PC-3 (cell line): Measurements from ENCODE around the gene PINLYP. TPM values are rescaled to one million over a fixed set of nuclear protein-coding genes. Genes with fewer than 3 reads are reported as not detected.

Experiments used
- ATAC-seq: fragments of 200-7000 bp; cut with Tn5 transposase; 2 replicates; pipeline ENCODE4 v1.9.1; 2020; ENCODE audit warnings: mild to moderate bottlenecking, moderate library complexity
- BruUV-seq: library from RNA; stranded (reverse); fragments of 400-500 nt; replicated peaks from 2 replicates; lab custom pipeline; 2021; lab: Mats Ljungman, UMichigan
- CTCF ChIA-PET: fragments of 300-600 bp; sonication (Branson Sonifier 250); formaldehyde crosslinking; loops from one replicate; lab custom pipeline; 2022; ENCODE audit warnings: antibody characterized with exemption; lab: Charles Lee
- POLR2A ChIA-PET: fragments of 300-600 bp; sonication (Branson Sonifier 250); formaldehyde crosslinking; loops from one replicate; lab custom pipeline; 2022; ENCODE audit warnings: antibody characterized with exemption; ENCODE audit not compliant: unreplicated experiment; lab: Charles Lee
- DNase-seq: peaks from one replicate; pipeline ENCODE4 v3.0.0-alpha.2; 2015
- H2AFZ ChIP-seq: fragments of 300-600 bp; sonication (generic); 2 replicates; pipeline ENCODE4 v1.6.0; 2016; ENCODE audit warnings: antibody characterized with exemption, low read length
- H3F3A ChIP-seq: fragments of 300-600 bp; sonication (generic); one replicate; pipeline ENCODE4 v1.6.0; 2017; ENCODE audit warnings: antibody characterized with exemption, low read length, control low read depth, mild to moderate bottlenecking; ENCODE audit not compliant: unreplicated experiment
- H3K27ac ChIP-seq: fragments of 300-600 bp; sonication (generic); 2 replicates; pipeline ENCODE4 v1.5.1; 2016; ENCODE audit warnings: mild to moderate bottlenecking, low read length
- H3K27me3 ChIP-seq: fragments of 300-600 bp; sonication (generic); 2 replicates; pipeline ENCODE4 v1.6.1; 2016; ENCODE audit warnings: low read length, mixed read lengths
- H3K36me3 ChIP-seq: fragments of 300-600 bp; sonication (generic); 2 replicates; pipeline ENCODE4 v1.6.1; 2016; ENCODE audit warnings: low read depth, mixed run types, low read length, mixed read lengths
- H3K4me1 ChIP-seq: fragments of 300-600 bp; sonication (generic); 2 replicates; pipeline ENCODE4 v1.5.1; 2016; ENCODE audit warnings: low read length; ENCODE audit not compliant: insufficient read depth
- H3K4me2 ChIP-seq: fragments of 300-600 bp; sonication (generic); 2 replicates; pipeline ENCODE4 v1.6.0; 2016; ENCODE audit warnings: low read length
- H3K4me3 ChIP-seq: fragments of 300-600 bp; sonication (generic); 2 replicates; pipeline ENCODE4 v1.5.1; 2016; ENCODE audit warnings: mild to moderate bottlenecking, low read length, mixed read lengths
- H3K79me2 ChIP-seq: fragments of 300-600 bp; sonication (generic); 2 replicates; pipeline ENCODE4 v1.6.1; 2017; ENCODE audit warnings: low read length, mixed read lengths
- H3K9ac ChIP-seq: fragments of 300-600 bp; sonication (generic); 2 replicates; pipeline ENCODE4 v1.6.0; 2016; ENCODE audit warnings: mild to moderate bottlenecking, low read length
- H3K9me2 ChIP-seq: fragments of 300-600 bp; sonication (generic); replicated peaks from 2 replicates; pipeline ENCODE4 v1.6.1; 2016; ENCODE audit warnings: mixed run types, low read length, mixed read lengths
- H3K9me3 ChIP-seq: fragments of 300-600 bp; sonication (generic); 2 replicates; pipeline ENCODE4 v1.6.1; 2016; ENCODE audit warnings: low read length, mixed read lengths
- H4K20me1 ChIP-seq: fragments of 300-600 bp; sonication (generic); 2 replicates; pipeline ENCODE4 v1.6.1; 2016; ENCODE audit warnings: low read length, mixed read lengths
- EZH2 ChIP-seq: fragments of 300-600 bp; sonication (generic); IDR thresholded peaks from one replicate; pipeline ENCODE4 v1.6.1; 2017; ENCODE audit warnings: antibody characterized with exemption, mild to moderate bottlenecking, low read length; ENCODE audit not compliant: unreplicated experiment
- EZH2phosphoT487 ChIP-seq: fragments of 300-600 bp; sonication (generic); IDR thresholded peaks from 2 replicates; pipeline ENCODE4 v1.6.1; 2018; ENCODE audit warnings: mild to moderate bottlenecking, antibody characterized with exemption, low read length, borderline replicate concordance
- intact Hi-C: fragments of 100-400 bp; cut with micrococcal nuclease; formaldehyde crosslinking; loops from 2 replicates; pipeline ENCODE4 v1.9.0; 2023
- total RNA-seq: library from RNA; depleted of rRNA; stranded (reverse); fragments of >200 nt; gene quantifications from 2 replicates; pipeline ENCODE4 v1.2.3, GENCODE V29; 2014
- TF ChIP-seq, protein P1 (sequence below): fragments of 300-600 bp; sonication (generic); conservative IDR thresholded peaks from 2 replicates; pipeline ENCODE4 v1.5.1; 2017; ENCODE audit warnings: antibody characterized with exemption, low read depth, mild to moderate bottlenecking, low read length

PINLYP gene
- total RNA-seq, 1 experiment from 2014 or later, result 0.18 TPM

DNA sequence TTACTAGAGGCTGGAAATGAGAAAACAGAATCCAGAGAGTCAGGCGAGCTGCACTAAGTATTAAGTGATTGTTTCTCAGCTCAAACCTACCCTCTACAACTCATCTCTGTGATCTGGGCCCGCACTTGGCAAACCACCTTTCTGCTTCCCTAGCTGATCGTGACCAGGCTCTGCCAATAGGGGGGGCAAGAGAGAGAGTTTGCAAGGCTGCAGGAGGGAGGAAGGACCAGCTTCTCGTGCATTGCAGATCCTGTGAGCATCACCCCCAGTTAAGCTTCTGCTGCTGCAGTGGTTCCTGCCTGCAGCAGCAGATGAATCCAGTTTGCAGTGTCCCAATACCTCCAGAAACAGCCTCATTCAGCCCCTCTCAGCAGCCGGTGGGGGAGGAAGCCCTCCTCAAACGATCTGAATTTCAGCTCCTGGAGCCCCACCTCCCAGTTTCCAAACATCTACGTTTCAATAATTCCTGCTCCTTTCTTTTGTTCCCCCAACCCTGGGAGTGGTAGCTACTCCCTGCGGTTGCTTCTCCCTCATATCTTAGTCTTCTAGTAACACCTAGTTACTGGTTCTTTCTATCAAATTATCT, 20.3 kb upstream of the PINLYP start:
- POLR2A ChIA-PET, result no interaction called here
- ATAC-seq, result peak; percentile 45; the same call in 1 of the 2 replicates
- intact Hi-C loops, result no loop called here

DNA sequence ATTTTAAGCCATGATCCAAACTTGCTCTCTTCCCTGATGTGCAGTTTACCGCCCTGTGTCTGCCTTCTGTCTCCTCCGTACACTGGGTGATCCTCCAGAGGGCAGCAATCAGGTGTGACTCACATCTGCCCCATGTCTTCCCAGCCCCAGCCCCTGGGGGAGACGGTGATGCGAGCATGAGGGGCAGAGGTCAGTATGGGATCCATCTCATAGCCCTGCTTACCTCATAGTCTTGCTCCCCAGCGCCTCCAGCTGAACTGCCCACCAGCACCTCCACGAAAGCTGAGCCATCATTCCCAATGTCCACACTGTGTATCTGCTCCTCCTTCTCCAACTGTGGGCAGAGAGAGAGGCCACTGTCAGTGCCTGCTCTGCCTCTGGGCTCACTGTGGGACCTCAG, 14.9 kb upstream of the PINLYP start:
- no peak overlapping the region for H3K4me3 ChIP-seq
- DNase-seq, result no peak
- no peak overlapping the region for H3K27ac ChIP-seq
- no peaks in the 10 kb centered on the region for H3F3A ChIP-seq
- H3K9me3 ChIP-seq, result no peaks in the 10 kb centered on the region
- H3K4me1 ChIP-seq, result peaks cover 11% of the 10 kb centered on the region
- no peak overlapping the region for H3K9ac ChIP-seq
- no peaks in the 10 kb centered on the region for H3K27me3 ChIP-seq
- intact Hi-C loops, result no loop called here
- ChIA-PET CTCF (no interaction called here), POLR2A (no interaction called here)
- TF ChIP-seq, protein P1, sequence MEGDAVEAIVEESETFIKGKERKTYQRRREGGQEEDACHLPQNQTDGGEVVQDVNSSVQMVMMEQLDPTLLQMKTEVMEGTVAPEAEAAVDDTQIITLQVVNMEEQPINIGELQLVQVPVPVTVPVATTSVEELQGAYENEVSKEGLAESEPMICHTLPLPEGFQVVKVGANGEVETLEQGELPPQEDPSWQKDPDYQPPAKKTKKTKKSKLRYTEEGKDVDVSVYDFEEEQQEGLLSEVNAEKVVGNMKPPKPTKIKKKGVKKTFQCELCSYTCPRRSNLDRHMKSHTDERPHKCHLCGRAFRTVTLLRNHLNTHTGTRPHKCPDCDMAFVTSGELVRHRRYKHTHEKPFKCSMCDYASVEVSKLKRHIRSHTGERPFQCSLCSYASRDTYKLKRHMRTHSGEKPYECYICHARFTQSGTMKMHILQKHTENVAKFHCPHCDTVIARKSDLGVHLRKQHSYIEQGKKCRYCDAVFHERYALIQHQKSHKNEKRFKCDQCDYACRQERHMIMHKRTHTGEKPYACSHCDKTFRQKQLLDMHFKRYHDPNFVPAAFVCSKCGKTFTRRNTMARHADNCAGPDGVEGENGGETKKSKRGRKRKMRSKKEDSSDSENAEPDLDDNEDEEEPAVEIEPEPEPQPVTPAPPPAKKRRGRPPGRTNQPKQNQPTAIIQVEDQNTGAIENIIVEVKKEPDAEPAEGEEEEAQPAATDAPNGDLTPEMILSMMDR, result peak; percentile 32; the same call in 1 of the 2 replicates
- TF ChIP-seq EZH2, result no peak
- no peak for TF ChIP-seq EZH2phosphoT487
- H3K9me2 ChIP-seq, result no peaks in the 10 kb centered on the region
- H3K4me2 ChIP-seq, result no peak overlapping the region
- ATAC-seq, result no peak
- no peaks in the 10 kb centered on the region for H3K79me2 ChIP-seq
- H3K36me3 ChIP-seq, result no peaks in the 10 kb centered on the region; the same call in 1 of the 2 replicates
- no peak overlapping the region for H2AFZ ChIP-seq
- BruUV-seq, result no TSS peak
- H4K20me1 ChIP-seq, result no peaks in the 10 kb centered on the region

More for the DNA sequence above, 20.3 kb upstream of the PINLYP start:
- DNase-seq, result peak; percentile 56
- CTCF ChIA-PET, result interaction anchor here (0.6 to 1.1 kb wide), 6 partner anchors 22 to 111 kb away, joined by 3 to 8 read pairs (median 5); partner anchors contain the start of gene ZNF575
- BruUV-seq, result no TSS peak
- no peak for TF ChIP-seq EZH2phosphoT487
- TF ChIP-seq, protein P1, result peak; percentile 71
- Histone ChIP-seq H3F3A (no peaks in the 10 kb centered on the region), H3K79me2 (no peaks in the 10 kb centered on the region), H3K4me1 (no peaks in the 10 kb centered on the region), H3K9me3 (no peaks in the 10 kb centered on the region), H3K27ac (no peak overlapping the region), H3K4me2 (no peak overlapping the region), H3K36me3 (no peaks in the 10 kb centered on the region), H3K27me3 (no peaks in the 10 kb centered on the region), H2AFZ (no peak overlapping the region), H3K9me2 (no peaks in the 10 kb centered on the region), H4K20me1 (no peaks in the 10 kb centered on the region), H3K4me3 (no peak overlapping the region), H3K9ac (no peak overlapping the region)
